HAP-1 (cell line): Measurements from ENCODE around the gene SLC66A2.

Experiments
- DNase-seq, 2 experiments: peaks; one replicate each; pipeline ENCODE4 v3.0.0-alpha.2; 2016 to 2020; ENCODE audit warnings: low spot score in 2 of 2
- H3K27me3 ChIP-seq: fragments of 250-450 bp; sonication (Bioruptor Pico); 2 replicates; pipeline ENCODE4 v1.5.1; 2020; ENCODE audit warnings: low read depth, mild to moderate bottlenecking, moderate library complexity
- H3K36me3 ChIP-seq: fragments of 250-450 bp; sonication (Bioruptor Pico); replicated peaks from 2 replicates; pipeline ENCODE4 v1.5.1; 2020; ENCODE audit warnings: mild to moderate bottlenecking
- H3K4me1 ChIP-seq: fragments of 250-450 bp; sonication (Bioruptor Pico); 2 replicates; pipeline ENCODE4 v1.5.1; 2020; ENCODE audit warnings: mild to moderate bottlenecking
- H3K4me3 ChIP-seq: fragments of 250-450 bp; sonication (Bioruptor Pico); 2 replicates; pipeline ENCODE4 v1.5.1; 2020; ENCODE audit warnings: mild to moderate bottlenecking, moderate library complexity
- H3K9me3 ChIP-seq: fragments of 250-450 bp; sonication (Bioruptor Pico); 2 replicates; pipeline ENCODE4 v1.5.1; 2020; ENCODE audit warnings: mild to moderate bottlenecking, moderate library complexity
- in situ Hi-C: fragments of 300-500 bp; cut with MboI; formaldehyde crosslinking; loops from 3 replicates; pipeline ENCODE4 v1.14.3; 2020; ENCODE audit warnings: low sequenced_read_pairs, inconsistent platforms, mixed read lengths

SLC66A2 gene

DNA sequence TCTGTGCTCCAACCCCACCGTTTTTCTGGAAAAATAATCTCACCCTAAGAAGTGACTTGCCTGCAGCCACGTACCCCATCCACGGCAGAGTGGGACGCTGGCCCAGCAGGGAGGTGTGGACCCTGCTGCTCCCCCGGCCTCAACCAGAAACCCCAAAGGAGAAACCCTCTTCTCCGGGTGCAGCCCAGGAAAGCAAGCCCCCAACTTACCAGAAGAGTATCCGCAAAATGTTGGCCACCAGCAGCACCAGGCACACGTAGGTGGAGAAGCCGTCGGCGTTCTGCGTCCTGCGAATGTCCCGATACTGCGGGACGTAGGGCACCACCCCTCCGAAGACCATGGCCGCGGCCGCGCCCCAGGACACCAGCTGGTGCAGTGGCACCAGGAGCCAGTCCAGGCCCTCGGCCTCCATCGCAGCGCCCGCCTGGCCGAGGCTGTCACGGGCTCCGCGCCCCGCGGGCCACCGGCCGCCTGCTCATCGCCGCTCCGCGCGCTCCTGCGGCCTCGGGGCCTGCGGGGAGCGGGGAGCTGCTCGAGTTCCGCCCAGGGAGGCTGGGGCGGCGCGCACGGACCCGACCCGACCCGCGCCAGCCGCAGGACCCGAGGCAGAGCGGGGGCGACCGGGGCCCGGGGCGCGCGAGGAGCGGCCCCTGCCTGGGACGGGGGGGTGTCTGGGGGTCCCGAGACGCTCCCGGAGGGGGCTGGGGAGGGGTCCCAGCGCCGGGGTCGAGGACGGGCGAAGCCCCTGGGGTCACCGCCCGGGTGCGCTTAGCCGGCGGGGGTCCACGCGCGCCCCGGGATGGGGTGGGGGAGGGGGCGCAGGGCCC is 725 bp downstream of the SLC66A2 start:
- Histone ChIP-seq H3K4me1 (peaks cover 5% of the 10 kb centered on the region; the same call in 1 of the 2 replicates), H3K4me3 (peak overlapping the region; percentile 47), H3K36me3 (peaks cover 8% of the 10 kb centered on the region), H3K9me3 (no peaks in the 10 kb centered on the region), H3K27me3 (no peaks in the 10 kb centered on the region)
- in situ Hi-C loops: no loop called here
- peak in 1 of 2 experiments; percentile 40 for DNase-seq

DNA sequence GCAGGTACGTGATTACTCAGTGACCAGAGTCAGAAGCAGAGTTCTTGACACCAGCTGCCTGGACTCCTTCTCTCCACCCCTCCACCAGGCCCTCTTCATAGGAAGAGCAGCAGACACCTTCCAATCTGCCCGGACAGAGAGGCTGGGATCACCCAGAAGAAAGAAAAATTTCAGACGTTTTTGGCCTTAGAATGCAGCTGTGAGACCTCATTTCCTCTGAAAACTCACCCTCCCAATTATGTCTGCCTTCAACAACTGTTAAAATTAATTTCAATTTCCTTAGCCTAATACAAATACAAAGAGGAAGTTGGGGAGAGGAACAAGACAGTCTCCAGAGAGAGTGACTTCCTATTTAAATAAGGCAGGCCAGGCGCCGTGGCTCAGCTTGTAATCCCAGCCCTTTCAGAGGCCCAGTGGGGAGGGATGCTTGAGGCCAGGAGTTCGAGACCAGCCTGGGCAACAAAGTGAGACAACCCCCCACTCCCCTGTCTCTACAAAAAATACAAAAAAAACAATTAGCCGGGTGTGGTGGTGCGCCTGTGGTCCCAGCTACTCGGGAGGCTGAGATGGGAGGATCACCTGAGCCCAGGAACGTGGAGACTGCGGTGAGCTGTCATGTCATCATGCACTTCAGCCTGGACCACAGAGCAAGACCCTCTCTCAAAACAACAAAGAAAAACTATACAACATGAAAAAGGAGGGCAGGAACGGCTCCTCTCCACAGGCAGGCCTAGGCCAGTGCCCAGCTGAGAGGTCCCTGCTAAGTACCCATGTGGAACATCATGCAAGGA is 1.6 kb downstream of the SLC66A2 start:
- Histone ChIP-seq H3K4me3 (peak overlapping the region; percentile 47), H3K27me3 (no peaks in the 10 kb centered on the region)
- in situ Hi-C loops: no loop called here

DNA sequence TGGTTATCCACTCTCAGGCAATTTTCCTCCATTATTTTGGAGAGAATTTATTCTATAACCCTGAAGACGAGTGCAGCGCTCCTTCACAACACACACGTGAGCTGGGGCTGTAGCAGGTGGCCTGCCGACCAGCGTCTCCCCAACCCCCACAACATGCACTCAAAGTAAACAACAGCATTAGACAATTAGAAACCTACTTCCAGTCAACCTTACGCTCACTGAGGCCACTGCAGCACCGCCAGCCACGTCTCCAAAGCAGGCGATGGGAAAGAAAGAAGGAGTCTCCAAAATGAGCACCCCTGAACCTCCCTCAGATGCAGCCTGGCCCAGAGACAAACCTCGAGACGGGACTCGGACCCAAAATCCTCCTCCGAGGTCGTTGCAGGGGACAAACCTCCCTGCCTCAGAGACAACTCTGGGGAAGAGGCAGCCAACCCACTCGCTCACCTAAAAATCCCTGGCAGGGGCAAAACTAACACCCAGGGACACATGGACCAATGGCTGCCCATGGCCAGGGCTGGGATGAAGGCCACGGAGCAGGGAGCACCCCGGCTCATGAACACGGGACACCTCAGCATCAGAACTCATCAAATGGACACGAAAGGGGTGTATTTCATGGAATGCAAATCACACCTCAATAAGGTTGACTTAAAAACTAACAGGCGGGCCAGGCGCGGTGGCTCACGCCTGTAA is 2.6 kb downstream of the SLC66A2 start:
- no peaks in the 10 kb centered on the region for H3K9me3 ChIP-seq
- in situ Hi-C loops: no loop called here
- H3K4me3 ChIP-seq: no peak overlapping the region
- peaks cover 8% of the 10 kb centered on the region for H3K36me3 ChIP-seq
- no peaks in the 10 kb centered on the region for H3K27me3 ChIP-seq
- peak in 1 of 2 experiments; percentile 5 for DNase-seq
- H3K4me1 ChIP-seq: 0 out of 2 replicates have a peak, but pooled peaks cover 5% of the 10 kb centered on the region

More for the DNA sequence above, 1.6 kb downstream of the SLC66A2 start:
- H3K4me1 ChIP-seq: peaks cover 5% of the 10 kb centered on the region; the same call in 1 of the 2 replicates
- H3K9me3 ChIP-seq: no peaks in the 10 kb centered on the region
- H3K36me3 ChIP-seq: peaks cover 8% of the 10 kb centered on the region
- peak in 1 of 2 experiments; percentile 9 for DNase-seq

DNA sequence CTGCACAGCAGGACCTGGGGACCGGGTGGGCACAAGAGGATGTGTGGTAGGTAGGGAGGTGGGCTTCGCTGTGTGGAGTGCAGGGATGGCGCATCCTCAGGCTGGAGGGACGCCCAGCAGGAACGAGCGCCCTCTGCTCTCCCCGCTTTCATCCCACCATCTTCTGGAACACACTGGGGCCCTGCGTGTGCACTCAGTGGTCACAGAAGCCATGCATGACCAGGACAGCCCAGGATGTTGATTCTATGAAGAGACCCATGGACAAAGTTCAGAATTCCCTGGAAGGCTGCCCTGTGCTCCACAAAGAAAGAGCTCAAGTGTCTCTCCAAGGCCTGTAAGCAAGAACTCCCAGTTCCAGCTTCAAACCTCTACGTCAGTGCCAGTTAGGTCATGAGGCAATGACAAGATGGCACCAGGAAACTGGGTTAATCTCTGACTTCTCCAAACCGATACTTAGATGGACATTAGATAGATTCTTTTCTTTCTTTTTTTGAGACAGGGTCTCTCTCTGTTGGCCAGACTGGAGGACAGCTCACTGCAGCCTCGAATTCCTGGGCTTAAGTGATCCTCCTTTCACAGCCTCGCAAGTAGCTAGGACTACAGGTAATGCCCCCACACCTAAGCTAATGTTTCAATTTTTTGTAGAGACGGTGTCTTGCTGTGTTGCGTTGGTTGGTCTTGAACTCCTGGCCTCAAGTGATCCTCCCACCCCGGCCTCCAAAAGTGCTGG is 3.4 kb downstream of the SLC66A2 start:
- Histone ChIP-seq H3K4me3 (no peak overlapping the region), H3K9me3 (no peaks in the 10 kb centered on the region), H3K4me1 (0 out of 2 replicates have a peak, but pooled peaks cover 5% of the 10 kb centered on the region), H3K27me3 (no peaks in the 10 kb centered on the region), H3K36me3 (peaks cover 9% of the 10 kb centered on the region)
- in situ Hi-C loops: no loop called here
- DNase-seq: no peak

DNA sequence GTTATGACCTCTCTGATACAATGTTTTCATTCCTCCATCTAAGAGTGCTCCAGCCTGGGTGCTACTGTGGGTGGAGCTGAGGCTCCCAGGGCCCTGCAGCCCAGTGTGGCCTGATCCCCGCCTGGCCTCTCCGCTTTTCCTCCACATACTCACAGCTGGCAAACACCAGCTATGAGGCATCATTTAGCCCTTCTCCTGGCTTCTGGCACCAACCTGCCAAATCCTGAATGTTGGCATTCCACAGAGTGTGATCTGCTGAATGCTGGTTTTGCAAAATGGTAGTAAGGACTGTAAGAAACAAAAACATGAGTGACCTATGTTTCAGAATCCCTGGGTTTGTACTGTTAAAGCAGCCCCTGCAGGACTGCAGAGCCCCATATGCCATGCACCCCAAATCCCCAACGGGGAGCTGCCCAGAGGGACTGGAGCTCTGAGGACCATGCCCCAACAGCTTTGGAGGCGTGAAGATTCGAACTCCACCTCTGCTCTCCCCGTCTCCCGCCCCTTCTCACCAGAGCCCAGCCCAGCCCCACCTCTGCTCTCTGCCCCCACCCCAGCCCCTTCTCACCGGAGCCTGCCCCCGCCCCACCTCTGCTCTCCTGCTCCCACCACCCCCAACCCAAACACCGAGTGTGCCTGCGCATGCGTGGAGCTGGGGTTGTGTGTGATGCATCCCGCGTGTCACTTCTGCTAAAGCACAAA is 4.2 kb downstream of the SLC66A2 start:
- no peaks in the 10 kb centered on the region for H3K27me3 ChIP-seq
- no peak overlapping the region for H3K4me3 ChIP-seq
- no peaks in the 10 kb centered on the region for H3K9me3 ChIP-seq
- H3K4me1 ChIP-seq: 0 out of 2 replicates have a peak, but pooled peaks cover 5% of the 10 kb centered on the region
- H3K36me3 ChIP-seq: peaks cover 17% of the 10 kb centered on the region
- in situ Hi-C loops: no loop called here
- peak in 1 of 2 experiments; percentile 4 for DNase-seq

DNA sequence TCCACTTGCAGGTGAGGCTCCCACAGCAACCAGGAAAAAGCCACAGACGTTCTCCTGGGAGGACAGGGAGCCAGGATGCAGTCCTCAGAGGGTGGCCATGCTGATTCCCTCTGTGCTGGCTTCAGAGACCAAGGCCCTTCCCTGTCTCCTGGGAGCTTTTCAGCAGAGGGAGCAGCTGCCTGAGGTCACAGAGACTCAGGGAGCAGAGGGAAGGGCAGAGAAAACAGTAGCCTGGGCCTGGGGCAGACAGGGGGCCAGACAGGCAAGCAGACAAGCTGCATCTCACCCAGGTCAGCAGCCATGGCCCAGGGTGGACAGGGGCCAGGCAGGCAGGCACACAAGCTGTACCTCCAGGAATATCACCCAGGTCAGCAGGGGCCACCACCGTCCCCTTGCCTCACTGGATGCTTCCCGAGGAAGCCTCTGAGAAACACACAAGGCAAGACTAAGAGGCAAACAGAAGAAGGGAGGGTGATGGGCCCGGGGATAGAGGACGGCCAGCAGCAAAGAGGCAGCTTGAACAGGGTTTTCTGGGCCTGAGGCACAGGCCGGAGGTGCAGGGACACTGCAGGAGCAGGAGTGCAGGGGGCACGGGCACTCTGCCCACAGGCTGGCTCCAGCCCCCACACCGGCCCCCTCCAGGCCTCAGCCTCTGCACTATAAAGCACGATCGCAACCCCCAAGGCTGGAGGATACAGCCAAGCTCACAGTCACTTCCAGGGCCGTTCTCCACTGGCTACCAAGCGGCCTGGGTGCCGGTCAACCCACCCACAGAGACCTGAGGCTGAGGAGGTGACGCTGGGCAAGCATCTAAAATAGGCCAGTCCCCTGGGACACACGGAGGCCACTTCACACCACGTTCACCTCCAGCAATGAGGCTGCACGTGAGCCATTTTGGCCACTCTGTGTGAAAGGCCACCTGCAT is 6.1 kb downstream of the SLC66A2 start:
- Histone ChIP-seq H3K4me1 (0 out of 2 replicates have a peak, but pooled peaks cover 5% of the 10 kb centered on the region), H3K27me3 (no peaks in the 10 kb centered on the region), H3K36me3 (peaks cover 31% of the 10 kb centered on the region), H3K4me3 (no peak overlapping the region), H3K9me3 (no peaks in the 10 kb centered on the region)
- DNase-seq: peak in 1 of 2 experiments; percentile 7
- in situ Hi-C loops: no loop called here

DNA sequence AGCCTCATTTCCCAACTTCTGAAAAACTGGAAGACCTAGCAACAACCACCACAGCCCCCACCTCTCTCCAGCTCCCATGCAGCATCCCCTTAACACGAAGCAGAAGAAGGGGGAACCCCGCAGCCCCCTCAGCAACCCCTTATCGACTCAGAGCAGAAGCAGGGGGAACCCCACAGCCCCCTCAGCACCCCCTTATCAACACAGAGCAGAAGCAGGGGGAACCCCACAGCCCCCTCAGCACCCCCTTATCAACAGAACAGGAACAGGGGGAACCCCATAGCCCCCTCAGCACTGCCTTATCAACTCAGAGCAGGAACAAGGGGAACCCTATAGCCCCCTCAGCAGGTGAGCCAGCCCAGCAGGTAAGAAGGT is 6.7 kb downstream of the SLC66A2 start:
- Histone ChIP-seq H3K4me1 (0 out of 2 replicates have a peak, but pooled peaks cover 2% of the 10 kb centered on the region), H3K4me3 (no peak overlapping the region), H3K27me3 (no peaks in the 10 kb centered on the region), H3K9me3 (no peaks in the 10 kb centered on the region), H3K36me3 (peaks cover 36% of the 10 kb centered on the region)
- DNase-seq: peak in 1 of 2 experiments; percentile 0
- in situ Hi-C loops: no loop called here

DNA sequence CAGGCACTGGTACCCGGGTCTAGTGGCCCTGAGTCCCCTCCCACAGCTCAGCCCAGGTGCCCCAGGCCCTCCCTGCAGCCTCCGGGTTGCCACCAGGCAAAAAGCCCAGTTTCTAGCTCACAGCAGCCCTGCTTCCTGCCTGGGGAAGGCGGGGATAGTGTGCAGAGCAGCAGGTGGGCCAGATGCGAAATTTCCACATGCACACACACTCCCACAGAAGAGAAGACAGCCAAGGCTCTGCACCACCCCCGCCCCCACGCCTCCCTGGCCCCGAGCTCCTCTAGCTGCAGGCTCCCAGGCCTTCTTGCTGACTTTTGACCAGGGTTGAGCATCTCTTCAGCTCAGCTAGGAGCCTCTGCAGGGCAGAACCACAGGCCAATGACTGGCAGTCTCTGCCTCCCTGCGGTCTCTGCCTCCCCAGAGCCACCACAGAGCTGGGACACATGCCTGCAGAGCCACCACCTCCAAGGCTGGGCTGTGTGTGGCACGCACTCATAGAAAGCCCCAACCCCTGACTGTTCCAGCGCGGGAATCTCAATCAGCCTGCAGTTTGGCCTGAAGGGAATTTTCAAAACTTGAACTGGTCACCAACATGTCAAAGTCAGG is 7.2 kb downstream of the SLC66A2 start:
- no peaks in the 10 kb centered on the region for H3K9me3 ChIP-seq
- no peak overlapping the region for H3K4me3 ChIP-seq
- DNase-seq: peak in 1 of 2 experiments; percentile 6
- H3K4me1 ChIP-seq: no peaks in the 10 kb centered on the region
- H3K36me3 ChIP-seq: peaks cover 39% of the 10 kb centered on the region
- in situ Hi-C loops: no loop called here
- H3K27me3 ChIP-seq: no peaks in the 10 kb centered on the region

DNA sequence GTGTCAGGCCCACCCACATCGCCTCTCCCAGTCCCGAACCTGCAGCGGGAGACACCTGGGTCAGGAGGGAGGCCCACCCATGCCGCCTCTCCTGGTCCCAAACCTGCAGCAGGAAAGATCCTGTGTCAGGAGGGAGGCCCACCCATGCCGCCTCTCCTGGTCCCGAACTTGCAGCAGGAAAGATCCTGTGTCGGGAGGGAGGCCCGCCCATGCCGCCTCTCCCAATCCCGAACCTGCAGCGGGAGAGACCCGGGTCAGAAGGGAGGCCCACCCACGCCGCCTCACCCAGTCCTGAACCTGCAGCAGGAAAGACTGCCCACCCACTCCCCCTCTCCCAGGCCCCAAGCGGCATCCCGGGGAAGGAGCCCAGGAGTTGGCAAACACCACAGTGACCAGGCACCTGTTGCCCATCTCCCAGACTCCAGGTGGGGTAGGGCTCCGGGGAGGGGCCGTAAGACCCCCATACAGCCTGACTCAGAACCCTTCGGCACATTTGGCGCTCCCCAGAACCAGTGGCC is 7.8 kb downstream of the SLC66A2 start:
- Histone ChIP-seq H3K27me3 (no peaks in the 10 kb centered on the region), H3K4me1 (no peaks in the 10 kb centered on the region), H3K36me3 (peaks cover 36% of the 10 kb centered on the region), H3K4me3 (no peak overlapping the region), H3K9me3 (no peaks in the 10 kb centered on the region)
- peak in 1 of 2 experiments; percentile 6 for DNase-seq
- in situ Hi-C loops: no loop called here

DNA sequence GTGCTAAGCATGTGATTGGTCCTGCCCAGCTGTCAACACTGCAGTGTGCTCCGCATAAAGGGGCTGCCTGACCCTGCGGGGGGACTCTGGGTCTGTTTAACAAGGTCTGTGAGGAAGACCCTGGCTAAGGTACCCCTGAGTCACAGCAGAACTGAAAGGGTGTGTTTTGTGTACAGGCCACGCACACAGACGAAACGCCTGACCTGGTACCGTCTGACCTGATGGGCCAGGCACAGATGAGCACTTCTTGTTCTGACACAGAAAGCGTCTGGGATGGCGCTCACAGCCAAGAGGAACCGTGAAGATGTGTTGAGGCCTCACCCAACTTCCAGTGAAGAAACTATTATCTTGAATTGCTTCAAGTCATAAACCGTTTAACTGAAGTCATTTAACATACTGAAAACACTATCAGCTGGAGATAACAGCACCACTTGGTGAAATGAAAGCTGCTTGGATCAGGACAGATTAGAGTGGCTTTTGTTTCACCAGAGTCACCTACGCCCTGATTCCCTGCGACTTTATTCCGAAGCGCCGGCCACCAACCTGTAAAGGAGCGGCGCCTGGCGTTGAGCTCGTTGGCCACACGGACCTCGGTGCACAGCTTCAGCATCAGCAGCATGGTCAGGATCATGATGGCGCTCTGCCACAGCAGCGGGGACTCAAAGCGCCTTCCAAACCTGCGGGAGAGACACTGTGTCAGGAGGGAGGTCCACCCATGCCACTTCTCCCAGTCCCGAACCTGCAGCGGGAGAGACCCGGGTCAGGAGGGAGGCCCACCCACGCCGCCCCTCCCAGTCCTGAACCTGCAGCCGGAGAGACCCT is 8.5 kb downstream of the SLC66A2 start:
- in situ Hi-C loops: no loop called here
- no peaks in the 10 kb centered on the region for H3K27me3 ChIP-seq
- H3K4me3 ChIP-seq: no peak overlapping the region
- H3K9me3 ChIP-seq: no peaks in the 10 kb centered on the region
- H3K4me1 ChIP-seq: no peaks in the 10 kb centered on the region
- peaks cover 36% of the 10 kb centered on the region for H3K36me3 ChIP-seq
- DNase-seq: peak in 1 of 2 experiments; percentile 2

DNA sequence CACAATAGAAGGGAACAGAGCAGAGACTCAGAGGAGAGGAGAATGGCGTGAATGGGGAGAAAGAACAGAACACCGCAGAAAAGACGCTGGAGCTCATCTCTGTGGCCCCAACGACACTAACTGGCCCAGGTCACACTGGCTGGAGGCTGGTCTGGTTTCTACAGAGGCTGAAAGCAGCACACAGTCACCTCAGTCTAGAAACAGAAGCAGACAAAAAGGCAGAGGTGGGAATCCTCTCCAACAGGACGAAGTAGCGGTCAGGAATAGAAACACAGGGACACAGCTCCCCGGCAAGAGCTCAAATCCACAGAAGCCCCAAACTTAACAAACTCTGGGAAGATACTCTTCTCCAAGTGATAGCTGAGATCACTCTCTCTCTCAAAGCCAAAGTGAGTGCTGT is 9.2 kb downstream of the SLC66A2 start:
- Histone ChIP-seq H3K4me1 (no peaks in the 10 kb centered on the region), H3K9me3 (no peaks in the 10 kb centered on the region), H3K36me3 (peaks cover 41% of the 10 kb centered on the region), H3K27me3 (no peaks in the 10 kb centered on the region), H3K4me3 (no peak overlapping the region)
- DNase-seq: no peak
- in situ Hi-C loops: no loop called here
